H9 (cell line): ENCODE data around the gene LMX1B. TPM values are rescaled to one million over a fixed set of nuclear protein-coding genes. Genes with fewer than 3 reads are reported as not detected.
A peak's percentile ranks its signal among the peaks of the same experiment; 100 is the strongest.

ENCODE experiments used
- DNase-seq: peaks from one replicate; pipeline ENCODE4 v3.0.0-alpha.2; 2017
- H2AFZ ChIP-seq: one replicate; pipeline ENCODE4 v1.6.1; 2013; ENCODE audit warnings: mild to moderate bottlenecking, low read length, control low read depth, moderate library complexity
- H2AK5ac ChIP-seq: 2 replicates; pipeline ENCODE4 v1.6.1; 2013; ENCODE audit warnings: low read length, control low read depth, mixed read lengths; ENCODE audit not compliant: insufficient read length
- H2BK120ac ChIP-seq: one replicate; pipeline ENCODE4 v1.6.1; 2013; ENCODE audit warnings: low read depth, mild to moderate bottlenecking, low read length, control low read depth, inconsistent platforms; ENCODE audit not compliant: poor library complexity, severe bottlenecking
- H2BK12ac ChIP-seq: 2 replicates; pipeline ENCODE4 v1.6.1; 2013; ENCODE audit warnings: low read length, control low read depth, mixed read lengths, low read depth; ENCODE audit not compliant: insufficient read length
- H2BK15ac ChIP-seq: 2 replicates; pipeline ENCODE4 v1.6.1; 2013; ENCODE audit warnings: low read depth, low read length, control low read depth
- H2BK20ac ChIP-seq: one replicate; pipeline ENCODE4 v1.6.1; 2013; ENCODE audit warnings: low read depth, mild to moderate bottlenecking, low read length, control low read depth, inconsistent platforms; ENCODE audit not compliant: poor library complexity, severe bottlenecking
- H2BK5ac ChIP-seq: 2 replicates; pipeline ENCODE4 v1.6.1; 2013; ENCODE audit warnings: low read length, control low read depth, mixed read lengths; ENCODE audit not compliant: insufficient read length
- H3K14ac ChIP-seq: 2 replicates; pipeline ENCODE4 v1.6.1; 2013; ENCODE audit warnings: low read length, control low read depth; ENCODE audit not compliant: insufficient read depth
- H3K18ac ChIP-seq: 2 replicates; pipeline ENCODE4 v1.6.1; 2013; ENCODE audit warnings: low read depth, mild to moderate bottlenecking, mixed read lengths, low read length, control low read depth; ENCODE audit not compliant: insufficient read length
- H3K23ac ChIP-seq: 2 replicates; pipeline ENCODE4 v1.6.1; 2013; ENCODE audit warnings: low read length, control low read depth, mixed read lengths, low read depth; ENCODE audit not compliant: insufficient read length
- H3K23me2 ChIP-seq: 2 replicates; pipeline ENCODE4 v1.6.1; 2013; ENCODE audit warnings: low read depth, mild to moderate bottlenecking, mixed read lengths, low read length, control low read depth; ENCODE audit not compliant: insufficient read length, poor library complexity, severe bottlenecking
- H3K27ac ChIP-seq: 2 replicates; pipeline ENCODE4 v1.5.1; 2013; ENCODE audit warnings: low read length, control low read depth, mixed read lengths, low read depth; ENCODE audit not compliant: insufficient read length
- H3K27me3 ChIP-seq: 2 replicates; pipeline ENCODE4 v1.6.1; 2013; ENCODE audit warnings: low read length, control low read depth, inconsistent platforms; ENCODE audit not compliant: insufficient read depth
- H3K4ac ChIP-seq: 2 replicates; pipeline ENCODE4 v1.6.1; 2013; ENCODE audit warnings: low read depth, mild to moderate bottlenecking, control low read depth, inconsistent platforms, low read length, moderate library complexity
- H3K4me1 ChIP-seq: 2 replicates; pipeline ENCODE4 v1.6.1; 2013; ENCODE audit warnings: low read length, control low read depth, inconsistent platforms; ENCODE audit not compliant: insufficient read depth
- H3K4me2 ChIP-seq: 2 replicates; pipeline ENCODE4 v1.6.1; 2013; ENCODE audit warnings: low read length, control low read depth, mixed read lengths; ENCODE audit not compliant: insufficient read length, insufficient read depth
- H3K56ac ChIP-seq: 2 replicates; pipeline ENCODE4 v1.6.1; 2013; ENCODE audit warnings: low read depth, mild to moderate bottlenecking, mixed read lengths, low read length, control low read depth; ENCODE audit not compliant: insufficient read length
- H3K79me1 ChIP-seq: 2 replicates; pipeline ENCODE4 v1.6.1; 2013; ENCODE audit warnings: low read depth, mild to moderate bottlenecking, moderate library complexity, low read length, control low read depth, inconsistent platforms; ENCODE audit not compliant: insufficient read depth, poor library complexity, severe bottlenecking
- H3K79me2 ChIP-seq: 2 replicates; pipeline ENCODE4 v1.6.1; 2013; ENCODE audit warnings: low read length, control low read depth, inconsistent platforms; ENCODE audit not compliant: insufficient read depth
- H3K9ac ChIP-seq: 2 replicates; pipeline ENCODE4 v1.6.1; 2013; ENCODE audit warnings: low read length, control low read depth, mixed read lengths; ENCODE audit not compliant: insufficient read length; ENCODE audit errors: extremely low read depth
- H3K9me3 ChIP-seq: one replicate; pipeline ENCODE4 v1.6.1; 2013; ENCODE audit warnings: low read depth, low read length, inconsistent platforms; ENCODE audit not compliant: control insufficient read depth
- H3T11ph ChIP-seq: one replicate; pipeline ENCODE4 v1.6.1; 2013; ENCODE audit warnings: mild to moderate bottlenecking, low read length, control low read depth, inconsistent platforms
- H4K20me1 ChIP-seq: one replicate; pipeline ENCODE4 v1.6.1; 2013; ENCODE audit not compliant: control insufficient read depth, insufficient read length, insufficient read depth
- H4K5ac ChIP-seq: 2 replicates; pipeline ENCODE4 v1.6.1; 2013; ENCODE audit warnings: low read depth, mild to moderate bottlenecking, mixed read lengths, low read length, control low read depth; ENCODE audit not compliant: insufficient read length
- H4K8ac ChIP-seq: replicated peaks from 2 replicates; pipeline ENCODE4 v1.6.1; 2013; ENCODE audit warnings: low read length, control low read depth, mixed read lengths, low read depth; ENCODE audit not compliant: insufficient read length
- H4K91ac ChIP-seq: 2 replicates; pipeline ENCODE4 v1.6.1; 2013; ENCODE audit warnings: low read depth, mild to moderate bottlenecking, moderate library complexity, mixed read lengths, low read length, control low read depth; ENCODE audit not compliant: insufficient read length
- H3K27ac Mint-ChIP-seq, 3 experiments: 2 replicates in 2 of 3; 3 replicates in 1 of 3; pipeline ENCODE4 v1.8.0; 2020 to 2021; ENCODE audit warnings: mixed read lengths in 3 of 3, mild to moderate bottlenecking in 1 of 3, moderate library complexity in 1 of 3
- H3K27me3 Mint-ChIP-seq: 2 replicates; pipeline ENCODE4 v1.8.0; 2021; ENCODE audit warnings: low read depth, mild to moderate bottlenecking, moderate library complexity, mixed read lengths
- H3K36me3 Mint-ChIP-seq, 3 experiments: 2 replicates in 2 of 3; 3 replicates in 1 of 3; pipeline ENCODE4 v1.8.0; 2020 to 2021; ENCODE audit warnings: low read depth in 3 of 3, mixed read lengths in 3 of 3; ENCODE audit not compliant: insufficient read depth in 1 of 3
- H3K4me1 Mint-ChIP-seq, 2 experiments: 2 replicates each; pipeline ENCODE4 v1.8.0; 2020; ENCODE audit warnings: mixed read lengths in 2 of 2
- H3K4me3 Mint-ChIP-seq, 2 experiments: 2 replicates in 1 of 2; 3 replicates in 1 of 2; pipeline ENCODE4 v1.8.0; 2020 to 2021; ENCODE audit warnings: mild to moderate bottlenecking in 2 of 2, mixed read lengths in 2 of 2, moderate library complexity in 1 of 2
- H3K9me3 Mint-ChIP-seq, 2 experiments: 2 replicates in 1 of 2; 3 replicates in 1 of 2; pipeline ENCODE4 v1.8.0; 2020; ENCODE audit warnings: mild to moderate bottlenecking in 2 of 2, mixed read lengths in 2 of 2, moderate library complexity in 1 of 2
- CTCF ChIP-seq: fragments of 200-600 bp; sonication (generic); conservative IDR thresholded peaks from 3 replicates; pipeline ENCODE4 v1.8.0; 2021; ENCODE audit warnings: antibody characterized with exemption, mild to moderate bottlenecking
- WGBS: extraction: QIAGEN DNeasy Blood & Tissue Kit; methylation state at CpG from one replicate; pipeline ENCODE4 v1.1.7; 2013; ENCODE audit warnings: missing lambda C conversion rate, low lambda C conversion rate, mixed read lengths; ENCODE audit not compliant: insufficient read length; ENCODE audit errors: extremely low coverage; 5-methylcytosine and 5-hydroxymethylcytosine counted together
- total RNA-seq: library from RNA; stranded (reverse); gene quantifications from 2 replicates; pipeline ENCODE4 v1.2.1, GENCODE V29; 2021

The LMX1B gene
- total RNA-seq, 1 experiment from 2014 or later, result 0.85 TPM

DNA sequence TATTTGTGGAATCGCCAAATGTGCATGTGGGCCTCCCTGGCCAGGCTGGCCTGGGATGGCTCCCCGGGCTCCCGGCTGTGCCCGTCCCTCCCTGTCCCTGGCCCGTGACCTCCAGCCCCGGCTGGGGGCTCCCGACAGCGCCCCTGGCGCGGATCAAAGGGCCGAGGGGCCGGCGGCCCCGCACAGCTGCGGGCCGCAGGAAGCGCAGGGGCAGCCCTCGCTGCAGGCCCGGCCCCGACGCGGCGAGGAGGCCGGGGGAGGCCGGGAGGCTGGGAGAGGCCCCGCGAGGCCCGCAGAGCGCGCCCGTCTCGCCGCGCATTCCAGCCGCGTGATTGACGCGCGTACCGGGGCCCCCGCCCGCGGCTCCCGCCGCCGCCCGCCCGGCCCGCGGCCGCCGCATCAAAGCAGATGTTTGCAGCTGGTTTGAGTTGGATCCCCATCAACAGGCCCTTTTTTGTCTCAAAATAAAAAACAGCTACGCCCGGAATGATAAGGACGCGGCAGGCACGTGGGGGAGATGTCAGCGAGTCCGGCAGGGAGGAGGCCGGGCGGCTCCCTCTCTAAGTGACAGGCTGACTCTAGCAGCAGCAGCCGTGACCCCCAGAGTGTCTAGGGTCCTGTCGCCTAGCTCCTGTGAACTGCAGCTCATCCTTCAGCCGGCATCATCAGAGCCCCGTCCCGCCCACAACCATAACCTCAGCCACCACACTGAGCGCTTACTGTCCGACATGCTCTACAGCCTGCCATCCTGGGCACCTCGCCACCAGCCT, 69.4 kb downstream of the LMX1B start:
- Histone ChIP-seq H3K79me1 (no peaks in the 10 kb centered on the region), H3K4me2 (no peak overlapping the region), H2BK12ac (no peak overlapping the region), H3K56ac (no peak overlapping the region), H3K27me3 (peaks cover 21% of the 10 kb centered on the region; the same call in 1 of the 2 replicates), H2AFZ (no peak overlapping the region), H4K91ac (no peak overlapping the region), H2BK120ac (no peak overlapping the region), H4K5ac (no peak overlapping the region), H3K18ac (no peak overlapping the region), H3K14ac (no peak overlapping the region), H3K23ac (no peak overlapping the region), H3K4me1 (no peaks in the 10 kb centered on the region; the same call in 1 of the 2 replicates), H2AK5ac (no peak overlapping the region), H3K9ac (no peak overlapping the region), H2BK15ac (no peak overlapping the region), H3K79me2 (no peaks in the 10 kb centered on the region), H3K27ac (no peak overlapping the region), H3T11ph (no peak overlapping the region), H3K23me2 (no peaks in the 10 kb centered on the region), H4K20me1 (no peaks in the 10 kb centered on the region), H3K9me3 (no peaks in the 10 kb centered on the region), H3K4ac (no peak overlapping the region), H4K8ac (no peak overlapping the region), H2BK20ac (no peak overlapping the region), H2BK5ac (no peak overlapping the region)
- WGBS, result no CpG with 5 or more reads among the region's 69 CpGs
- no peak for TF ChIP-seq CTCF
- Mint-ChIP-seq H3K27me3 (peaks cover 96% of the 10 kb centered on the region), H3K36me3 (no peaks in the 10 kb centered on the region), H3K27ac (no peak overlapping the region), H3K4me1 (peaks cover 28 to 48% of the 10 kb centered on the region in 2 experiments), H3K9me3 (peaks cover 0 to 3% of the 10 kb centered on the region in 2 experiments; a peak in 3 of 5 replicates), H3K4me3 (peak overlapping the region in 1 of 2 experiments; percentile 67; a peak in 4 of 5 replicates)
- DNase-seq, result peak; percentile 33
